ENCODE data around the gene RIMBP2.

RIMBP2 gene

DNA sequence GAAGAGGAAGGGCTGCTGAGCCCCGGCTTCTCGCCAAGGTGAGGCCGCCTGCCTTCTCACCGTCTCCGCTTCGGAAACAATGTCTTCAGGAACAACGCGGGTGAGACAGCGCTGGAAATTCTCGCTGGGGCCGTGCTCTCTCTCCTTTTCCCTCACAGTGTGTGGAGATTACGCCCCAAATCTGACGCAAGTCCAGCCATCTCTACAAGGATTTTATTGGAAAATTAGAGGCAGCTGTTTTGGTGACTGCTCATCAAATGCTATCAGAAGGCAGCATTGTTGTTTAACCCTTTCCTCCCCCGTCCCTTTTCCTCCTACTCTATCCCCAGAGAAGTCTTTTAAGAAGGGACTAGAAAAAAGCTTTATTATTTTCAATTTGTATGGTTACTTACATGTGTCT is 324.9 kb downstream of the RIMBP2 start:
- TF ChIP-seq GATA3 (IDR thresholded peaks at IDR 0.05; ENCODE audit: low read depth, low read length) (no peak), GATA2 (IDR thresholded peaks at IDR 0.05; ENCODE audit: low read depth, low read length) (no peak)

GRCh38 chr12:130385193-130385592 is 330.9 kb downstream of the RIMBP2 start:
- TF ChIP-seq GATA2 (IDR thresholded peaks at IDR 0.05; ENCODE audit: low read depth, low read length) = no peak
- no peak for TF ChIP-seq GATA3 (IDR thresholded peaks at IDR 0.05; ENCODE audit: low read depth, low read length)

GRCh38 chr12:130384234-130384633 is 331.9 kb downstream of the RIMBP2 start:
- TF ChIP-seq GATA2 (IDR thresholded peaks at IDR 0.05; ENCODE audit: low read depth, low read length) = no peak
- no peak for TF ChIP-seq GATA3 (IDR thresholded peaks at IDR 0.05; ENCODE audit: low read depth, low read length)

DNA sequence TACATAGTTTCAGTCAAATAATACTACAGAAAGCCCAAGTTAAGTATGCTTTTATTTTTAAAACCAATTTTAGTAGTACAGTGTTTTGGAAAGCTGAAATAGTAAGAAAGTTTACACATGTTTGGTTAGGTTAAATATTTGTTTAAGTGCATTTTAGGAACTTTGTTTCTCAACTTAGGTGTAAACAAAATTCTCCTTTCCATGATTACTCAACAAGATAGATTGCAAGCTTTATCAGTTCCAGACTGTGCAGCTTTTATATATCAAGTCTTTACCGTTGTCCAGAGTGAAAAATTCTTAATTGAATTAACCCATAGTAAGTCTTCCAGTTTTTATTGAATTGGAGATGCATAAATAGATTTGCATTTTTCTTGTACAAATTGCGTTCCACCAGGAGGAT is 333.3 kb downstream of the RIMBP2 start:
- TF ChIP-seq GATA2 (IDR thresholded peaks at IDR 0.05; ENCODE audit: low read depth, low read length) (no peak), GATA3 (IDR thresholded peaks at IDR 0.05; ENCODE audit: low read depth, low read length) (no peak)

- TF ChIP-seq GATA2 (IDR thresholded peaks at IDR 0.05; ENCODE audit: low read depth, low read length) (no peak), GATA3 (IDR thresholded peaks at IDR 0.05; ENCODE audit: low read depth, low read length) (no peak)
Measured at GRCh38 chr12:130375296-130376287, 340.5 kb downstream of the RIMBP2 start.

DNA sequence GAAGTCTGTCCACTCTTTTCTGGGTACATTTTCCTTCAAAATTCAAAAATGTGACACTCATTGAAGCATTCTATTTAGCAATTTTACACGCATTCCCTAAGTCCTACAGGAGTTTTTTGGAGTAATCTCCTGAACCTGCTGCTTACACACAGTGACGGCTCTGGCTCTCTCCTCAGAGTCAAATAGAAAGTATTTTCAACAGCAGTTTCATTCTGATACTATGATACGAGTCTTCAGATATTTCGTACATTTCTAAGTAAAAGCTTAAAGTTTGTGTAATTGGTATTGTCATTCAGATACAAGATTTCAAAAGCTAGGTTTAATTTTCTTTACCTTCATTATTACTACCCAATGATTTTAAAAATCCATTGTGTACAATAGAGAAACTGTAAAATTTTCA is 342.0 kb downstream of the RIMBP2 start:
- TF ChIP-seq GATA3 (IDR thresholded peaks at IDR 0.05; ENCODE audit: low read depth, low read length) (no peak), GATA2 (IDR thresholded peaks at IDR 0.05; ENCODE audit: low read depth, low read length) (no peak)

DNA sequence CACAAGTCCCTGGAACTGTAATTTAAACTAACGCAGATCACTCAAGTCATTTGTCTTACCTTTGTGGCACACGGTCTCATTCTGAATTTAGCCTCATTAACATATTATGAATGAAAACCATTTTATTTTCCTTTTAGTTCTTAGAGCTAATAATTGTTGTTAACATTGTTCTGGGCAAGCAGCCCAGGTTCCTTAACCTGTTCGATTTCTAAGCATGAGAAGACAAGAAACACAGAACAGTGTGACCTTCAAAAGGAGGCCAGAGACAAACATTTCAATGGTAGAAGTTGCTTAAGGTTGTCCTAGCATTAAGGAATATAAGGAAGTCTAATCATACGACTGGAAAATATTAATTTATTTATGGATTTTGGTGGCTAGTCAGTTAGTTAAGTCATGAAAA is 343.2 kb downstream of the RIMBP2 start:
- no peak for TF ChIP-seq GATA2 (IDR thresholded peaks at IDR 0.05; ENCODE audit: low read depth, low read length)
- no peak for TF ChIP-seq GATA3 (IDR thresholded peaks at IDR 0.05; ENCODE audit: low read depth, low read length)

DNA sequence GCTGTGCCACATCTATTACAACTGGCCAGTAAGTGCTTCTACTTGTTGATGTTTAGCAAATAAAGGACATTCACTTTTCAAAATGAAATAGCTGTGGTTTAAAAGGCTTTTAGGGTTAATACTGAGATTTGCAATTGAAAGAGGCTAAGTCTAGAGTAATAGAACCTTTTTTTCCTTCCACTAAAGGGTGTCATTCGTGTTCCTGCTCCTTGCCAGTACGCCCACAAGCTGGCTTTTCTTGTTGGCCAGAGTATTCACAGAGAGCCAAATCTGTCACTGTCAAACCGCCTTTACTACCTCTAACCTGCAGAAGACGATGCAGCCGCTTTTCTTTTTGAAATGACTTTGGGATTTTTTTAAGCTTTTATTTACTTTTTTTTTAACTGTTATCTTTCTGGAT is 344.8 kb downstream of the RIMBP2 start:
- TF ChIP-seq GATA3 (IDR thresholded peaks at IDR 0.05; ENCODE audit: low read depth, low read length) = no peak
- TF ChIP-seq GATA2 (IDR thresholded peaks at IDR 0.05; ENCODE audit: low read depth, low read length) = no peak

DNA sequence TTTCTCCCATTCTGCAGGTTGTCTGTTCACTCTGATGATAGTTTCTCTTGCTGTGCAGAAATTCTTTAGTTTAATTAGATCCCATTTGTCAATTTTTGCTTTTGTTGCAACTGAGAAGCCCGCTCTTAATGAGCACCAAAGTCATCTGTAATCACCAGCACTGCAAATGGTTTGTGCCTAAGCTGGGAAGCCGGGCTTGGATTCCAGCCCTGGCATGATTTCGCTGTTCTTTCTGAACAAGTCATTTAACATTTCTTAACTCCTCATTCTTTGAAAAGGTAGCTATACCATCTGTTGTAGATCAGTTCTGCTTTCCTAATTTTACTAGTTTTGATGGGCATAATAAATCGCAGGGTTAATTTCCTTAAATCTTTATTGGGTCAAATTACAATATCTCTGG is 346.3 kb downstream of the RIMBP2 start:
- TF ChIP-seq GATA3 (IDR thresholded peaks at IDR 0.05; ENCODE audit: low read depth, low read length) (no peak), GATA2 (IDR thresholded peaks at IDR 0.05; ENCODE audit: low read depth, low read length) (no peak)

GRCh38 chr12:130367523-130367922 is 348.6 kb downstream of the RIMBP2 start:
- TF ChIP-seq GATA2 (IDR thresholded peaks at IDR 0.05; ENCODE audit: low read depth, low read length) = no peak
- no peak for TF ChIP-seq GATA3 (IDR thresholded peaks at IDR 0.05; ENCODE audit: low read depth, low read length)

DNA sequence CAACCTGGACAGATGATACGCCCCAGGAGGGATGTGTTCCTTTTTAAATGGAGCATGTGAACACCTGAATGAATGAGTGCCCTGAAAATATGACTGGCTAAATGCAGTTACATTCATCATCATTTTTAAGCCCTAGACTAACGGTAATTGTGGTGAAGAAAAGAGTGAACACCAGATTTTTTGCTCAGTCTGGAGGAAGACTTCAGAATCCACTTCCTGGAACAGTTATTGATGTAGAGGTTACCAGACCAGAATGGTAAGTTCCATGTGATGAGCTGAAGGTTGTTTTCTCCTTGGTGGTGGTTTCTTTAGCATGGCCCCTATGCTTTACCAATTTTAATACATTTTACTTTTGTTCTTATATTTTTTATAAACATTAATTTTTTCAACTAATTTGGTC is 349.1 kb downstream of the RIMBP2 start:
- TF ChIP-seq GATA3 (IDR thresholded peaks at IDR 0.05; ENCODE audit: low read depth, low read length) = no peak

DNA sequence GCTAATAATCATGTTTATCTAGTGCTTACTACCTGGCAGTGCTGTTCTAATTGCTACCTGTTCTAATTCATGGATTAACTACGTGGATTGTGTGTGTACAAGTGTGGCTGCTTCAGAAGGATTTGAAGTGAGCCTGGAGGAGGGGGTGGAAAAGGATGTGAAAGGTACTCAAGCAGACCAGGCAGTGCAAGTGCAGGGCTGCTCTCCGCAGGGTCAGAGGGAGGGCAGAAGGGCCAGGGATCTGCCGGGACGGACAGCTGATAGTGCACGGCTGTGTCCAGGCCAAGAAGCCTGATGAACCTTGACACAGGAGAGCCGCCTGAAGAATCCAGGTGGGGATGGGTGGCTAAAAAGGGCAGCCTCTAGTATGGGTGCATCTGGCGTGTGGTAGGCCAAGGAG is 349.9 kb downstream of the RIMBP2 start:
- TF ChIP-seq GATA3 (IDR thresholded peaks at IDR 0.05; ENCODE audit: low read depth, low read length) = no peak
- TF ChIP-seq GATA2 (IDR thresholded peaks at IDR 0.05; ENCODE audit: low read depth, low read length) = no peak

DNA sequence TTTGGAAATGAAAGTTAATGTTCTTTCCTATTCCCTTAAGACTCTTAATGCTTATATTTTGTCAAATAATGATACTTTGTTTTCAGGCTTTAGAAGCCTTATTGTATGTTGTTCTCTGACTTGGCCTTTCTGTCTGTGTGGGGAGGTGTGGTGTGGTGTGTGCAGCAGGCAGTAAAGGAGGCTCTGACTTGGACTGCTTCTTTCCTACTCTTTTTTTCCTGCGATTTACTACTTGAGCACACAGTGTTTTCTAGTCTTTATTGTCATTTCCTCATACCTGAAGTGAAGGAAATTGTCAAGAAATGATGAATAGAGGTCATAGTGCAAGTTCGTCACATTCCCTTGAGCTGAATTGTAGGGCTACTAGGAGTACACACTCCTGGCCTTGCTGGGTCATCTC is 351.5 kb downstream of the RIMBP2 start:
- TF ChIP-seq GATA2 (IDR thresholded peaks at IDR 0.05; ENCODE audit: low read depth, low read length) = no peak
- no peak for TF ChIP-seq GATA3 (IDR thresholded peaks at IDR 0.05; ENCODE audit: low read depth, low read length)

GRCh38 chr12:130362060-130362459 is 354.0 kb downstream of the RIMBP2 start:
- TF ChIP-seq GATA3 (IDR thresholded peaks at IDR 0.05; ENCODE audit: low read depth, low read length) = no peak
- TF ChIP-seq GATA2 (IDR thresholded peaks at IDR 0.05; ENCODE audit: low read depth, low read length) = no peak

DNA sequence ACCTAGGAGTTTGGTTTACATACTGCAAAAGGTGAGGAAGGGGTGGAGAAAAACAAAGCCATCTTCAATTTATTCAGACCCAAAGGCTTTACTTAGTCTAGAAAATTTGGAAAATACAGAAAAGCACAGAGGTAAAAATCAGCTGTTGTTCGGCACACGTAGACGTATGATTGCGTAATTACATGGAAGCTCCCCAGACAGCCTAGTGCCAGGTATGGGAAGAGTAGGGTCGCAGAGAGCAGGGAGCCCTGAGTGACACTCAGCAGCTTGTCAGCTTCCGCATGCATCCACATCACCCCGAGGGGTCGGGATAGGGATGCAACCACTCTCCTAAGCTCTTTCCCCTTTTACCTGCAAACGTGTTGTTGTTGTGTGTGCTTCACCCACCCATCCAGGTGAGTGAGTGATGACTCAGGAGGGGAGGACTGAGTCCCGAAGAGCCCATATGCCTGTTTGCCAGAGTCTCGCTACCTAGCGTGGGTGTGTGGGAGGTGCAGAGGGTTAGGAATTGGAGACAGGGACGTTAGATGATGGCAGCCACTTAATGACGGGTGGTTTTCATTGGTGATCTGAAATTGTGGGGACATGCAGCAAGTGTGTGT is 358.3 kb downstream of the RIMBP2 start:
- TF ChIP-seq GATA3 (IDR thresholded peaks at IDR 0.05; ENCODE audit: low read depth, low read length) (no peak), GATA2 (IDR thresholded peaks at IDR 0.05; ENCODE audit: low read depth, low read length) (no peak)

Data from SH-SY5Y (cell line).